Activated CD4-positive, alpha-beta T cell treated with anti-CD3 and anti-CD28 coated beads, Interleukin-2, amount 50 U/mL, for 1 hour (primary cell): ENCODE measurements around the gene PLEKHG5.
A peak's percentile ranks its signal among the peaks of the same experiment; 100 is the strongest.
"Not testable (repeated sequence)": the region's sequence is repeated elsewhere in the genome, so short reads cannot be mapped to it uniquely, and the experiment has no call there.

Experiments
- DNase-seq: peaks from one replicate; pipeline ENCODE4 v3.0.0-alpha.2; 2020

Gene PLEKHG5

GRCh38 chr1:6445062-6445763 is 46.3 kb downstream of the PLEKHG5 start:
- peak; percentile 52 for DNase-seq

- no peak for DNase-seq
Observed at GRCh38 chr1:6444377-6444776, 47.1 kb downstream of the PLEKHG5 start.

- DNase-seq: no peak
Observed at GRCh38 chr1:6443339-6444115, 47.9 kb downstream of the PLEKHG5 start.

DNA sequence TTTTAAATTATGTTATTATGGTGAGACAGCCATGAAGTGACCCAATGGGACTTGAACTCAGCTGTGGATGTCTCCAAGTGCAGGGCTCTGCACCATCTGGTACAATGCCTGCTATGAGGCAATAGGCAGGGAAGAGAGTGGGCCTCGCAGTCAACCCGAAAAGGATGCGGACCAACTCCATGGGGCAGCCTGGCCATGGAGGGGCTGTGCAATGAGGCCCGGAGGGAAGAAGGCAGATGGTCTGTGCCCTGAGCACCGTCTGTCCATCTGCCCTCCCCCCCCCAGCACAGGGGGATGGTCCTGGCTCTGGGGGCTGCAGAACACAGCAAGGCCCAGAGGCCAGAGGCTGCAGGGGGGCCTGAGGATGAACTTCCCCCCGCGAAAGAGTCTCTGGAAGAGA is 49.9 kb downstream of the PLEKHG5 start:
- no peak for DNase-seq

GRCh38 chr1:6440198-6441126 is 51.0 kb downstream of the PLEKHG5 start:
- DNase-seq: peak; percentile 75

- DNase-seq: peak; percentile 71
Observed at GRCh38 chr1:6438047-6438525, 53.4 kb downstream of the PLEKHG5 start.

DNA sequence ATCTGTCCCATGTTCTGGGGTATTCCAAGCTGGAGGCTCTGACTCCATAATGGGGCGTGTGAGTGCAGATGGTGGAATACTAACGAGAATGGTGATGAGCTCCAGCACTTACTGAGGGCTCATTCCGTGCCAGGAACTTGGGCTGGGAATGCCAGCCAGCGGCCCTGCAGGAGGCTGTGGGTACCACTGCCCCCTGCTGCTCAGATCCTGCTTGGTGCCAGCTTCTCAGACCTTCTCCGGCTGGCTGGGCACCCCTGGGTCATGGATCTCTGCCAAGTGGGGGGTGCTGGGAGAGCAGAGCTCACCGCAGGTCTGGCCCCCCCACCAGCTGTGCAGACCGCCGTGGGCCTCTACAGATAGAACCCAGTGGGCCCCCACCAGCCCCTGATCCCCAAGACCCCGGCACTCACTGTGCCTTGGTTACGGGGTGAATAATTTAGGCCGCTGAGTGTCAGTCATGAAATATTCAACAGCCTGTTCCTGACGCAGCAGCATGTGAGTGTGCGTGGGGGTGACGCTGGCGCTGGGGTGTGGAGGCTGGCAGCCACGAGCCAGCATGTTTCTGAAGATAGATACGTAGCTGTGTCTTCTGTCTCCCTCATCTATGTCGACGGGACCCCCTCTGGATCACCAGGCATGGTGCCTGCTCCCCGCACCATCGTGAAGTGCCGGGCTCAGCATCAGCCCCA is 54.3 kb downstream of the PLEKHG5 start:
- DNase-seq: not testable (repeated sequence)

DNA sequence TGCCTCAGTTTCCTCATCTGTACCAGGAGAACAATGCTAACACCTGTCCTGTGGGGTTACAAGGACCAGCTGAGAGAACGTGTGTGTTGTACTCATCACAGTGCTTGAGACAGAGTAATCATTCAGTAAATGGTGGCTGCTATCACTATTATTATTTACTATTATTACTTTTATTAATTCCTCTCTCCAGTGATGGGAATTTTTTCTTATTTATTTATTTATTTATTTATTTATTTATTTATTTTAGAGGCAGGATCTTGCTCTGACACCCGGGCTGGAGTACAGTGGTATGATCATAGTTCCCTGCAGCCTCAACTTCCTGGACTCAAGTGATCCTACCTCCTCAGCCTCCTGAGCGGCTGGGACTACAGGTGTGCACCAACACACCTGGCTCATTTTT is 55.2 kb downstream of the PLEKHG5 start:
- DNase-seq: not testable (repeated sequence)

DNA sequence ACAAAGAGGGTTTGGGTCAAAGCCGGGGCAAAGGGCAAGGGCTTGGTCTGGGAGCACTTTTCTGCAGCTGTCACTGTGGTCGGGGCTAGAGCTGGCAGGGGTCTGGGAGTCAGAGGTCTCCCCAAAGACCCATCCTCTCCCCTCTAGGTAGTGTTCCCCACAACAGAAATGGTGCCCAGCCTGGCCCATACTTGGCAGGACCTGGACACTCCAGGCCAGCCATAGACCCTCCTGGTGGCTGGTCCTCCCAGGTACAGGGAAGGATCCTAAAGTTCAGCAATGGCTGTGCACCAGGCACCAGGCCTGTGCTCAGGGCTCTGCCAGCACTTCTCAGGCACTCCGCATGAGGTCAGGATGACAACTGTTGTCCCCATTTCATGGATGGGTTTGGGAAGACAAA is 55.9 kb downstream of the PLEKHG5 start:
- DNase-seq: no peak

DNA sequence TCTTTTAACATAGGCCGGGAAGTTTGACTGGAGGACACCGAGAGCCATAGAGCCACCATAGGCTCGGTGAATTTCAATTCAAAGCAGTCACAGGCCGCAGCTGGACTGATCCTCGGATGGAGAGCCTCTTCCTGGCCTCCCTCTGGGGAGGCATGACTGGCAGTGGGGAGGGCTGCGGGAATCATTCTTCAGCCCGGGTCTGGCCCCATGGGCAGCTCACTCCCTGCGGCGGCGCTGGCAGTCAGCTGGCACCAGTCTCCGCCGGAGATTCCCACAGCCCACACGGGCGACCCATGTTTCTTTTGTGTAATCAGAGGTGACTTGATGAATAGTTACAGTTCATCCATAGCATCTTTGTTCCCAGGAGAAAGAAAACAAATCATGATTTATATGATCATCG is 56.3 kb downstream of the PLEKHG5 start:
- no peak for DNase-seq

DNA sequence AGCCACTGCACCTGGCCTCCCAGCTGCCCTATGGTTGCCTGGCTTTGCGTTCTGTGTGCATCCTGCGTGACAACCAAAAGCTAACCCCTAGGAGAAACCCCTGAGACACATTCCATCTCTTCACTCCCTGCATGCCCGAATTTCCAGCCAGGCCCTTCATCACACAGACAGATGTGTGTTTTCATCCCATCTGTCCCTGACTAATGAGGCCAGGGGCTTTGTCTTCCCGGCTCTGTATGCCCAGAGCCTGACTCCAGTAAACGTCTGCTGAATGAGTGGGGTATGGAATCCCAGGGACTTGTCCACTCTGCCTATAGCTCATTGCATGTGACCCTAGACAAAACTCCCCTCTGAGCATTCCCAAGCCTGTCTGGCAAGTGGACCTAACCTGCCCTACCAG is 57.3 kb downstream of the PLEKHG5 start:
- no peak for DNase-seq

DNA sequence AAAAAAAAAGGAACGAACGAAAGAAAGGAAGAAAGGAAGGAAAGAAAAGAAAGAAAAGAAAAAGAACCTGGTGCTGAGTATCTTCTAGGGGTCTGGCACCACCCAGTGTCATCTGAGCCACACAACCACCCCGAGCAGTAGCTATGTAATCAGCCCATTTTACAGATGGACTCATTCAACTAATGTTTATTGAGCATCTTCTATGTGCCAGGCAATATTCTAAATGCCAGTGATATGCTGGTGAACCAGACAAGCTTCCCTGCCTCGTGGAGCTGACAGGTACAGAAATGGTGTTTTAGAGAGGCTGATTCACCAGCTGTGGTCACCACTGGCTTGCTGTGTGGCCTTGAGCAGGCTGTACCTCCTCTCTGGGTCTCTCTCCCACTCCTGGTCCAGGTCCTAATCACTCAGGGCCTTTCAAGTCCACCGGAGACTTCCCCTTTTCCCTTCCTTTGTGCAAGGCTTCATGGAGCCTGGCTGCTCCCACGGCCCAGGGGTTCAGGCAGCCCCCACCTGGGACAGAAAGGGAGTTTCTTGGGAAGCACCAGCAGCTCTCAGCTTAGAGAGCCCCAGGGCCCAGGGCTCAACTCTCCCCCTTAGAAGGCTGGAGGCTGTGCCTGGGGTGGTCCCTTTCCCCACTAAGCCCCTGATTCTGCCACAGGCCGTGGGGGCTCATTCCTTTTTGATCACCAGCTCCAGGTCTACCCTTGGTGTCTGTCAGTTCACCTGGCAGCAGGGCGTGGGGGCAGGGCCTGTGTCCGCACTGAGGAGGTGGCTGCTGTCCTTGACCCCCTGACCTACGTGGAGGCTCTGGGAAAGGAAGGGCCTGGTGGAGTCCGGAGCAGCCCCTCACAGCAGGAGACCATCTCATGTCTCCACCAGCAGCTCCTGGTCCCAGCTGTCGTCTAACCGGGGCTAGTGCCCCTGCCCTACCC is 59.6 kb downstream of the PLEKHG5 start:
- not testable (repeated sequence) for DNase-seq

DNA sequence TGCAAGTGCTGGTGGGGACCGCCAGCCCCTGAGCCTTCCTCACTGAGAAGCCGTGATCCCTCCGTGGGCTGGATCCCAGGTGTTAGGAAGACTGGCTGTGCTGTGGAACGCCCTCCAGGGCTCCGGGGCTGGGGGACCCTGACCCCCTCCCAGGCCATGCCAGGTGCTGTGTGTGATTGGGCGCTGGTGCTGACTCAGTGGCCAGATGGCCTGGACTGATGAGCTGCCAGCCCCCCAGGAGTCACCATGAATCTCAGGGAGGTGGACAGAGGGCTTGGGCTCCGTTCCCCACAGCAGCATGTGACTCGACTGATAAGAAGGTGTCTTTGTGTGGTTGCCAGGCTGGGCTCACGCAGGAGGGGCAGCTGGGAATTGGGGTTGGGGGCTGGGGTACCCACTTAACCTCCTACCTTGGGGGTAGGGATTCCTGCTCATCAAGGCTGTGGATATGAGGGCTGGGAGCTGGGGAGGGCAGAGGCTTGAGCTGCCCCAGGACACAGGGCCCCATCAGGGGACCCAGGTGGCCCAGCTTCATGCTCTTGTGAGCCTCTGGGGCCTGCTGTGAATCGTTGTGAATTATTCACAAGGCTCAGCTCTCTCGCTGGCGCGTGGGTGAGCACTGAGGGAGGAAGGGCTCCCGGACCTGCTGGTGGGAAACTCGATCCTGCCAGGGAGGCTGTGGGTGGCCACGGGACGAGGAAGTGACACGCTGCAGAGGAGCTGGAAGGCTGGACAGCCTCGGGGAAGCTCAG is 61.6 kb downstream of the PLEKHG5 start:
- not testable (repeated sequence) for DNase-seq

- not testable (repeated sequence) for DNase-seq
Observed at GRCh38 chr1:6428453-6428852, 63.0 kb downstream of the PLEKHG5 start.

DNA sequence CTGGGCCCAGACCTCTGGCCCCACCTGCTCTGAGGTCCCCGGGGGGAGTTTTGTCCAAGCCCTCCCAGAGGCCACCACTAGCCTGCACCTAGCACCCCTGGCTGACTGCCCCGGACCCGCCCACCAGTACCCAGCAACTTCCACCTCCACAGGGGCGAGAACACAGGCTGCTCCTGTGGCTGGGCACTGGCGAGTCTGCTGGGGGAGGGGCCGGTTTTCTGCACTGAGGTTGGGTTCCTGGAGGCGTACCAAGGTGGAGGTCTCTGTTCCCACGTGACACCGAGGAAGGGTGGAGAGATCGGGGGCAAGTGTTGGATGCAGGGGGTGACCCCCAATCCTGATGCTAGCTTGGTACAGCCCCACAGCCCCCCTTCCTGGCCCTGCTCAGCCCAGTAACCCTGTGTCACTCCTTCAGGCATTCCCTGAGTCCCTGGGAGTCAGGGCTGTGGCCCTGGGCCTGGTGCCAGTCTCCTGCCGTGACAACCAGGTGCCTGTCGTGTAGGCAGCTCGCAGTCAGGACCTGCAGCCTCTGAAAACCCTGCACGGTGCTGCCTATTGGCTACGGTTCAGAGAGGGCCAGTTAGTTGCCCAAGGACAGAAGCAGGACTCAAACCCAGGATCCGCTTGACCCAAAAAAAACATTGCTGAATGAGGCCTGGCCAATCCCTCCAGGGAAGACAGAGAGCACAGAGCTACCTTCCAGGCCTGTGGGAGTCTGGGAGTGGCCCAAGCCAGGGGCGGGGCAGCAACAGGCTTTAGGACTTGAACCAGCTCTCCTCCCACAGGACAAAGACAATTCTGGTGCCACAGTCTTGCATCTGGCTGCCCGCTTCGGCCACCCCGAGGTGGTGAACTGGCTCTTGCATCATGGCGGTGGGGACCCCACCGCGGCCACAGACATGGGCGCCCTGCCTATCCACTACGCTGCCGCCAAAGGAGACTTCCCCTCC is 63.8 kb downstream of the PLEKHG5 start:
- no peak for DNase-seq

DNA sequence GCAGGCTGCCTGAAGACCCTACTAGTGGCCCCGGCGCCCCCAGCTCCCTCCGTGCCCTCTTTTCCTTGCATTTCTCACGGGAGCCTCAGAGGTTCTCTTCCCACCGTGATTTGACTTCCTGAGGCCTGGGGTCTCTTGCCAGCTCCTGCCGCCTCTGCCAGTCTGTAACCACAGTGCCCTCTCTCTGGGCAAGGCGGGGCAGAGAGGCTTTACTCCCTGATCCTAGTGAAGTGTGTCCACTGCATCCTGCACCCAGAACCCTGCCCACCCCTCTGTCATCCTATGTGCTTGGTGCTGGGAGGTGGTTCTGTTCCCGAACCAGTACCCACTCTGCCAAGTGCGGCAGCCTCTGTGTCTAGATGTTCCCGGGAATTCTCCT is 64.5 kb downstream of the PLEKHG5 start:
- DNase-seq: no peak

DNA sequence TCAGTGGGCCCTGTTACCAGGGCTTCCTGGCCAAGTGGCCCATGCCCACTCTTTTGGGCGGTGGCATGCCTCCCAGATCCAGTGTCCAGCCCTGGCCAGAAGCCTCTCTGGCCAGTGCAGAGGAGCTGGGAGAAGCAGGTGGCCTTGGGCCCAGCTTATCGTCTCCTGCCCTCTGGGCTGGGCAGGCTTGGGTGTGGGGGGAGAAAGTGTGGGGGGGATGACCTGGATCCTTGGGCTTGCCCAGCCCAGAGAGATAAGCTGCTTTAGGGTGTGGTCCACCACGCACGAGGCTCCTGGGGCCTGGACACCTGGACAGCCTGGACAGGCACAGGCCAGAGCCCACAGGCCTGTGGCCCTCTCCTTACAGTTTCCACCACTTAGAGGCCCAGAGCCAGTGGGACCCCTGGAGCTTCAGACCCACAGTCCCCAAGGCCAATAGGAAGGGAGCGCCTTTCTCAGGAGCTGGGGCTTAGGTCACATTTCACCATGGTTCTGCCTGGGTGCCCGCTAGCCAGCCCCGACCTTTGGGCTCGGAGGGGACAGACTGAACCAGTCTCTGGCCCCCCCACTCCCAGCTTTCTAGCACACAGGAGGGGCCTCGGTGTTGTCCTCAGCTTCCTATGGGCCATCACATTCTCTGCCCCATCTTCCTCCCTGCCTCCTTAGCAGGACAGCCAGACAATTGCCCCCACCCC is 65.0 kb downstream of the PLEKHG5 start:
- no peak for DNase-seq

DNA sequence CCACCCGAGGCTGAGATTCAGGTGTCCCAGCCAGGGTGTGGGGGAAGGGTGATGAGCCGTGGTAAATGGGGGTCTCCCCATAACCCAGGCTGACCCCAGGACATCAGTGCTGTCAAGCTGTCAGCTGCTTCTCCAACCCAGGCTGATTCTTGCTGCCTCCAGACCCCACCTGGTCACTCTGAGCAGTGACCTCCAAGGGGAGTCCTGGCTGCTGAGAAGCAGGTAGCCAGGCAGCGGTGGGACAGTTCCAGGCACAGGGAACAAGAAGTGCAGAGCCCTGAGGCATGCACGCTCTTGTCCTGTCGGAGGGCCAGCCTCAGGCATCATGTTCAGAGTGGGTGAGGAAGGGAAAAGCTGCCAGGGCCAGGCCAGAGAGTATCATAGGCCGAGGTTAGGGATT is 65.8 kb downstream of the PLEKHG5 start:
- DNase-seq: no peak
